Stimulated activated naive B cell treated with anti-CD40 and anti-IgM and Interleukin-4, amounts not matched to agents 10 μg/mL and 1 μg/mL and 100 μg/mL, for 72 hours (primary cell): Measurements from ENCODE around the gene TNS2.
"Not testable (repeated sequence)": the region's sequence is repeated elsewhere in the genome, so short reads cannot be mapped to it uniquely, and the experiment has no call there.

ENCODE experiments used
- ATAC-seq, 2 donors: fragments of 150-1000 bp; cut with Tn5 transposase; replicated peaks; 2 replicates each; pipeline ENCODE4 v1.10.0; 2021; ENCODE audit warnings: moderate library complexity in 1 of 2
- DNase-seq: peaks from one replicate; pipeline ENCODE4 v3.0.0; 2021
- H3K27ac Mint-ChIP-seq: one replicate; pipeline ENCODE4 v1.8.0; 2022; ENCODE audit warnings: mild to moderate bottlenecking, mixed read lengths
- H3K27me3 Mint-ChIP-seq, 2 donors: one replicate each; pipeline ENCODE4 v1.8.0; 2022; ENCODE audit warnings: mixed read lengths in 2 of 2
- H3K36me3 Mint-ChIP-seq, 2 donors: one replicate each; pipeline ENCODE4 v1.8.0; 2022; ENCODE audit warnings: mixed read lengths in 2 of 2, mild to moderate bottlenecking in 1 of 2
- H3K4me1 Mint-ChIP-seq, 2 donors: one replicate each; pipeline ENCODE4 v1.8.0; 2022; ENCODE audit warnings: mixed read lengths in 2 of 2, mild to moderate bottlenecking in 1 of 2
- H3K4me3 Mint-ChIP-seq, 2 donors: one replicate each; pipeline ENCODE4 v1.8.0; 2022; ENCODE audit warnings: mild to moderate bottlenecking in 2 of 2, mixed read lengths in 2 of 2, moderate library complexity in 1 of 2
- H3K9me3 Mint-ChIP-seq, 2 donors: one replicate each; pipeline ENCODE4 v1.8.0; 2022; ENCODE audit warnings: mixed read lengths in 2 of 2, mild to moderate bottlenecking in 1 of 2

Gene TNS2

DNA sequence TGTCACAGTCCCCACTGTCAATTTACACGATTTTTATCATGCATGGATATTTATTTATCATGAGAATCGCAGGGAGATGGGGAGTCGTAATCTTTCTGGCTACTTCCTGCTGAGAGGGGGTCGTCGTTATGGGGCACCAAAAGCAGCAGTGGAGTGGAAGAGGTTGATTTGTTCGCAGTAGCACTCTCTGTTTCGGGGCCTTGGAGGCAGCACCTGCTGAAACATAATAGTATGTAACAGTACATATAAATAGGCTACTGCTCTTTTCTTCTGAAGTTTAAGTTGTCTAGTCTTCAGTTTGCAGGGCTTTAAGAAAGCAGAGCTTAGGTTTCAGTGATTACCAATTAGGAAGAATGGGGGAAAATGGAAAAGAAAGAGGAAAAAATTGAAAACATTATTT is 57.3 kb downstream of the TNS2 start:
- H3K4me3 Mint-ChIP-seq = no peak overlapping the region
- no peak overlapping the region for H3K27ac Mint-ChIP-seq
- H3K9me3 Mint-ChIP-seq = no peaks in the 10 kb centered on the region
- H3K36me3 Mint-ChIP-seq = no peaks in the 10 kb centered on the region
- no peak for DNase-seq
- peaks cover 12 to 26% of the 10 kb centered on the region in 2 donors for H3K4me1 Mint-ChIP-seq
- ATAC-seq = no peak
- H3K27me3 Mint-ChIP-seq = no peaks in the 10 kb centered on the region

- H3K27ac Mint-ChIP-seq, H3K9me3 Mint-ChIP-seq, H3K4me1 Mint-ChIP-seq, DNase-seq, H3K36me3 Mint-ChIP-seq, H3K4me3 Mint-ChIP-seq, H3K27me3 Mint-ChIP-seq, ATAC-seq: not testable (repeated sequence)
Observed at GRCh38 chr12:53112431-53112830, 62.6 kb downstream of the TNS2 start.

GRCh38 chr12:53113136-53113705 is 63.4 kb downstream of the TNS2 start:
- Mint-ChIP-seq H3K4me3 (no peak overlapping the region), H3K27me3 (no peaks in the 10 kb centered on the region), H3K4me1 (no peaks in the 10 kb centered on the region), H3K27ac (no peak overlapping the region), H3K9me3 (no peaks in the 10 kb centered on the region), H3K36me3 (no peaks in the 10 kb centered on the region)
- DNase-seq (no peak), ATAC-seq (no peak)

DNA sequence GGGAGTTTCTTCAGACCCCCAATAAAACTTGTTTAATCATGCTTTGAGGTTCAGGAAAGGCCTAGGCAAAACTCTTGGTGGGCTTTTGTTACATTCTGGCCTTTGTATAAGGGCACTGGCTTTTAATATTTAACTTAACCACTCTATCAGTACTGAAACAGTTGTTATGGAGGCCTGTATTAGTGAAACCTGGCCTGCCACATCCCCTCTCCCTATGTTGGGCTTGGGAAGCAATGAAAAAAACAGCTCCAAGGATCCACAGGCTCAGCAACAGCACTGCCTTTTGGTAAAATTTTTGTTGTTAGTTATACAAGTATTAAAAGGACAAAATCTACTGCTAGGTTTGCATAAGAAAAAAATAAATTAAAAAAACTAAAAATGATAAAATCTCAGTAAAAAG is 64.1 kb downstream of the TNS2 start:
- H3K9me3 Mint-ChIP-seq = no peaks in the 10 kb centered on the region
- ATAC-seq = no peak
- H3K36me3 Mint-ChIP-seq = no peaks in the 10 kb centered on the region
- no peak overlapping the region for H3K4me3 Mint-ChIP-seq
- no peaks in the 10 kb centered on the region for H3K27me3 Mint-ChIP-seq
- H3K4me1 Mint-ChIP-seq = no peaks in the 10 kb centered on the region
- DNase-seq = no peak
- no peak overlapping the region for H3K27ac Mint-ChIP-seq
